Subcutaneous abdominal adipose tissue (tissue), 5 donors: Measurements from ENCODE around the gene POLR2J3.
"Not testable (repeated sequence)": the region's sequence is repeated elsewhere in the genome, so short reads cannot be mapped to it uniquely, and the experiment has no call there.

Experiments
- H3K27ac ChIP-seq: one replicate; pipeline ENCODE4 v1.7.0; 2013; ENCODE audit warnings: low read depth, mild to moderate bottlenecking, inconsistent platforms, low read length, moderate library complexity
- H3K27me3 ChIP-seq, 5 donors: one replicate each; pipeline ENCODE4 v1.7.0; 2013; ENCODE audit warnings: low read length in 5 of 5, inconsistent platforms in 1 of 5; ENCODE audit not compliant: control insufficient read depth in 5 of 5, insufficient read depth in 4 of 5
- H3K36me3 ChIP-seq, 5 donors: one replicate each; pipeline ENCODE4 v1.7.0; 2013; ENCODE audit warnings: low read length in 5 of 5; ENCODE audit not compliant: control insufficient read depth in 5 of 5, insufficient read depth in 5 of 5
- H3K4me1 ChIP-seq, 5 donors: one replicate each; pipeline ENCODE4 v1.7.0; 2013; ENCODE audit warnings: low read length in 5 of 5, mild to moderate bottlenecking in 3 of 5, moderate library complexity in 1 of 5; ENCODE audit not compliant: control insufficient read depth in 5 of 5, insufficient read depth in 5 of 5
- H3K4me3 ChIP-seq, 5 donors: one replicate each; pipeline ENCODE4 v1.7.0; 2013; ENCODE audit warnings: low read length in 5 of 5, low read depth in 1 of 5
- H3K9ac ChIP-seq, 5 donors: one replicate each; pipeline ENCODE4 v1.7.0; 2013; ENCODE audit warnings: low read length in 5 of 5, mild to moderate bottlenecking in 4 of 5, moderate library complexity in 3 of 5
- H3K9me3 ChIP-seq, 5 donors: one replicate each; pipeline ENCODE4 v1.7.0; 2013; ENCODE audit warnings: low read length in 5 of 5; ENCODE audit not compliant: control insufficient read depth in 5 of 5
- donor health status: healthy.
- donor health status: healthy.
- donor health status: healthy.
- donor health status: healthy.
- donor health status: healthy.

Gene POLR2J3

DNA sequence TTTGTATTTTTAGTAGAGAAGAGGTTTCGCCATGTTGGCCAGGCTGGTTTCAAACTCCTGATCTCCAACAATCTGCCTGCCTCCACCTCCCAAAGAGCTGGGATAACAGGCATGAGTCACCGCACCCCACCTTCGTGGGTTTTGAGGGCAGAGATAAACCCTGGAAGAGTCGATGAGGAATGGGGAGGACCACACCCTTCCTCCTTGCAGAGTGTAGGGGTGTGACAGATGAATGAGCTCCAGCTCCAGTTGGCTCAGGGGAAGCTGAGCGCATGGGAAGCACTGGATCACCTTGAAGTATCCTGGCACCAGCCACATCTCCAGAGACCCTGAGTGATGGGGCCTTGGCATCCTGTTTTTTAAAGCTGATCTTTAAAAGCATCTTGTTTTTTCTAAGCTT lies 11.1 kb upstream of the POLR2J3 start:
- not testable (repeated sequence) for H3K9me3 ChIP-seq, H3K4me1 ChIP-seq, H3K9ac ChIP-seq, H3K27me3 ChIP-seq, H3K36me3 ChIP-seq, H3K4me3 ChIP-seq, H3K27ac ChIP-seq

GRCh38 chr7:102581722-102582121 lies 9.3 kb upstream of the POLR2J3 start:
- H3K9ac ChIP-seq, H3K9me3 ChIP-seq, H3K36me3 ChIP-seq, H3K4me1 ChIP-seq, H3K4me3 ChIP-seq, H3K27me3 ChIP-seq, H3K27ac ChIP-seq: not testable (repeated sequence)

DNA sequence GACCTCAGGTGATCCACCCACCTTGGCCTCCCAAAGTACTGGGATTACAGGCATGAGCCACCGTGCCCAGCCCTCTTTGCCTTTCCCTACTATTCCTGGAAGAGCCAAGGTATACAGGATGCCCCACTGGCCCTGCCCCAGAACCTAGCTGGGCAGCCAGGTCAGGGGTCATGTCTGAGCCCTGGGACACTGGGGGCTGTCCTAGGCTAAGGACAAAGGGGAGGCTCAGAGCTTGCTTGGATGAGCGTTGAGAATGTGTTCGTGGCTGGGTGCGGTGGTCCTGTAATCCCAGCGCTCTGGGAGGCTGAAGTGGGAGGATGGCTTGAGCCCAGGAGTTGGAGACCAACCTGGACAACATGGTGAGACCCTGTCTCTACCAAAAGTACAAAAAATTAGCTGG lies 6.1 kb upstream of the POLR2J3 start:
- H3K4me3 ChIP-seq, H3K36me3 ChIP-seq, H3K27me3 ChIP-seq, H3K9ac ChIP-seq, H3K9me3 ChIP-seq, H3K4me1 ChIP-seq, H3K27ac ChIP-seq: not testable (repeated sequence)

DNA sequence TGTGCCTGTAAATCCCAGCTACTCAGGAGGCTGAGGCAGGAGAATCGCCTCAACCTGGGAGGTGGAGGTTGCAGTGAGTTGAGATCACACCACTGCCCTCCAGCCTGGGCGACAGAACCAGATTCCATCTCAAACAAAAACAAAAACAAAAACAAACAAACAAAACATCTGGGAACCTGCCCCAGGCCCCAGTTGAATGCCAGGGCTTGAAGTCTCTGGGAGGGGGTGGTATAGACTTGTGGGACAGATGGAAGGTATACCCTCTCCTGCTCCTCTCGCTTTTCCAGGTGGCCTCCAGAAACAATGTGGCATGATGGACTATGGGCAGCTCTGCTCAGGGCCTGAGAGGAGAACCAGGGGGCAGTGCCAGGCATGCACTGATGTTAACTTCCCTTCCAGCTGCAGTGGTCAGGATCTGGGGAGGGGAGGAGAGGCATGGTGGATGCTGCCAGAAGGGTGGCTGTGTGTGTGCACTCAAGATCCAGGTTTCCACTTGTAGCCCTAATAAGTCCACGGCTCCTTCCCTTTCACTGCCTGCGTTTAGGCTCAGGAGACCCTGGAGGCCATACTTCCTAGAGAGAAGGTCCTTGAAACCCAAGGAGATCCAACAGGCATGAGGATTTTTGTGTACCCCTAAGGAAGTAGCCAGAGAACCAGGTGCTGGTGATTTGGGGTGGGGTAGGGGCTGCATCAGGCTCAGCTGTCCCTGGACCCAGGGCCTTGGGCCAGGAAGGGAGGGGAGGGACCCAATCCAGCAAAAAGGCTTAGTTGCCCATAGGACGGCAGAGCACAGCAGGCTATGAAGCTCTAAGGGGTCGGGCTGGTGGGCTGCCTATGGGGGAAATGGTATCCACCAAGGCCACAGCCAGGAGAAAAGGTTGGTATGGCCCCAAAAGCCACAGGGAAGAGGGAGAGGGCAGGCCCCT lies 5.2 kb upstream of the POLR2J3 start:
- H3K36me3 ChIP-seq, H3K4me1 ChIP-seq, H3K27me3 ChIP-seq, H3K27ac ChIP-seq, H3K9ac ChIP-seq, H3K9me3 ChIP-seq, H3K4me3 ChIP-seq: not testable (repeated sequence)

- H3K9me3 ChIP-seq, H3K27me3 ChIP-seq, H3K9ac ChIP-seq, H3K36me3 ChIP-seq, H3K4me1 ChIP-seq, H3K4me3 ChIP-seq, H3K27ac ChIP-seq: not testable (repeated sequence)
These were observed 4.0 kb upstream of the POLR2J3 start for GRCh38 chr7:102576363-102576762.

DNA sequence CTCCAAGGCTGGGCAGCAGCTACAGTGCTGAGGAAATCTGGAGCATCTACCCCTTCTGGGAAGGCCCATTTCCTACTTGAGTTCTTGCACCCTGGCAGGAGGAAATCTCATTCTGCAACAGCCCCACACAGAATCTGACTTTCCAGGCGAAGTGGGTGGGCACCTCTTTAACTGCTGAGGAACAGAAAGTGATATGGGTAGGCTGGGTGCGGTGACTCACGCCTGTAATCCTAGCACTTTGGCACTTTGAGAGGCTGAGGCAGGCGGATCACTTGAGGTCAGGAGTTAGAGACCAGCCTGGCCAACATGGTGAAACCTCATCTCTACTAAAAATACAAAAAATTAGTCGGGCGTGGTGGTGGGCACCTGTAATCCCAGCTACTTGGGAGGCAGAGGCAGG lies 2.2 kb upstream of the POLR2J3 start:
- H3K4me3 ChIP-seq, H3K36me3 ChIP-seq, H3K9ac ChIP-seq, H3K9me3 ChIP-seq, H3K4me1 ChIP-seq, H3K27ac ChIP-seq, H3K27me3 ChIP-seq: not testable (repeated sequence)

GRCh38 chr7:102568620-102569019 lies 3.8 kb downstream of the POLR2J3 start:
- not testable (repeated sequence) for H3K27ac ChIP-seq, H3K9ac ChIP-seq, H3K36me3 ChIP-seq, H3K27me3 ChIP-seq, H3K4me1 ChIP-seq, H3K9me3 ChIP-seq, H3K4me3 ChIP-seq

DNA sequence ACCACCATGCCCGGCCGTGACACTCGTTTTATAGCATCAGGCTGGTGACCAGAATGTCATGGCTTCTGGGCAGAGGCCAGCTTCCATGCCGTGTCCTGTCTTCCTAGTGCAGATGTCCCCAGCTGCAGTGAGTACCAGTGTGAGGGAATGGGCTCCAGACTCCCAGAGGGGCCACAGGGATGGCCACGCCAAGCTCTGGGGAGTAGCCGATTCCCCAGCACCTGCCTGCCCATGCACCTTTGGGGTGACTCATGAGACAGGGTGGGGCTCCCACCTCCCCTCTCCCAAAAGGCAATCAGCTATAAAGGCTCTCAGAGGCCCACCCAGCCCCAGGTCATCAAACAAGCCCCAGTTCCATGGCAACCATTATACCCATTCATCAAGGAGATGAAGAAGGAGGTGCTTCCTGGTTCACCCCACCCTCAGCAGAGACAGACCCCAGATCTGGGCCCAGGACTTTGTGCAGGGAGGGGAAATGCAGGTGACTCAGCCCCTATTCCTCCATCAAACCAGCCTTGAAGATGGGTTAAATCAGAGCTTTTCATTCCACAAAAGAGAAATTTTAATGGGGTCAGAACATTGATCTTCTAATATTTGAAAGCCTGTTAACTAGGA lies 21.5 kb downstream of the POLR2J3 start, which contains the start of gene SPDYE2:
TSS of gene SPDYE2 (plus strand) at position 419 of the 615 bp plus-strand sequence. CDS start 2,030 bp downstream, outside the sequence.
- H3K27ac ChIP-seq, H3K9me3 ChIP-seq, H3K4me3 ChIP-seq, H3K4me1 ChIP-seq, H3K36me3 ChIP-seq, H3K27me3 ChIP-seq, H3K9ac ChIP-seq: not testable (repeated sequence)

DNA sequence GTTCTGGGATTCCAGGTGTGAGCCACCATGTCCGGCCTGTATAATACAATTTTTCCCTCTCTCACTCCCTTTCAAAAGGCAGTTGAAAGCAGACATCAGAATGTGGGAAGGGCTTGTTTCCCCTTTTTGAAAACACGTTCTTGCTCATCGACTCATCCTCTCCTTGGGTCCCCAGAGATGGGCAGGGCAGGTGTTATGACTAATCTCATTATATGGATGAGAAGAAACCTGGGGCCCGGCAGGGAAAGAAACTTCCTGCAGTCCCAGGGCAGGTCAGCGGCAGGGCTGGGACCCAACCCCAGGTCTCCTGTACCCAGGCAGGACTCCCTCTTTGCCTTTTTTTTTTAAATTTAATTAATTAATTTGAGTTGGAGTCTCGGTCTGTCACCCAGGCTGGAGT lies 26.0 kb downstream of the POLR2J3 start:
- H3K27ac ChIP-seq, H3K36me3 ChIP-seq, H3K4me3 ChIP-seq, H3K9ac ChIP-seq, H3K4me1 ChIP-seq, H3K9me3 ChIP-seq, H3K27me3 ChIP-seq: not testable (repeated sequence)

GRCh38 chr7:102545288-102545687 lies 27.1 kb downstream of the POLR2J3 start:
- H3K4me1 ChIP-seq, H3K4me3 ChIP-seq, H3K27me3 ChIP-seq, H3K9ac ChIP-seq, H3K36me3 ChIP-seq, H3K9me3 ChIP-seq, H3K27ac ChIP-seq: not testable (repeated sequence)
